ENCODE data around the gene CCR9. TPM values are rescaled to one million over a fixed set of nuclear protein-coding genes. Genes with fewer than 3 reads are reported as not detected.

CCR9 gene
- total and polyA plus RNA-seq, 8 donors = 0.12 TPM; not detected in 7

GRCh38 chr3:45922950-45923590, 36.7 kb downstream of the CCR9 start:
- no peak for TF ChIP-seq CTCF (IDR thresholded peaks at IDR 0.05)
- no peaks in the 10 kb centered on the region for H3K9me3 ChIP-seq
- peaks cover 0 to 55% (median 0%) of the 10 kb centered on the region in 3 donors for H3K36me3 ChIP-seq
- no peak for ATAC-seq
- no peak overlapping the region for H3K4me3 ChIP-seq
- H3K27ac ChIP-seq = no peak overlapping the region
- no peaks in the 10 kb centered on the region for H3K4me1 ChIP-seq
- no peaks in the 10 kb centered on the region for H3K27me3 ChIP-seq
- 92 to 93% methylated on average over 4 of the region's 4 CpGs for WGBS, 2 donors
- intact Hi-C loops (cut with DNase I) = loop anchor here in 1 of 3 donors (10.0 kb wide), 1 partner anchor 158 kb away; no protein-coding TSS in a partner anchor
- FAIRE-seq = no peak
- DNase-seq = peak in 1 of 6 donors; percentile 10

GRCh38 chr3:45923755-45924154, 37.4 kb downstream of the CCR9 start:
- TF ChIP-seq CTCF (IDR thresholded peaks at IDR 0.05) = no peak
- Histone ChIP-seq H3K27ac (no peak overlapping the region), H3K4me3 (no peak overlapping the region), H3K36me3 (peaks cover 0 to 59% (median 0%) of the 10 kb centered on the region in 3 donors), H3K9me3 (no peaks in the 10 kb centered on the region), H3K4me1 (no peaks in the 10 kb centered on the region), H3K27me3 (no peaks in the 10 kb centered on the region)
- FAIRE-seq (no peak), DNase-seq (peak in 1 of 6 donors; percentile 22), ATAC-seq (no peak)
- intact Hi-C loops (cut with DNase I) = loop anchor here in 1 of 3 donors (10.0 kb wide), 1 partner anchor 159 kb away; no protein-coding TSS in a partner anchor
- WGBS, 2 donors = 62 to 65% methylated on average over 3 of the region's 3 CpGs

GRCh38 chr3:45927881-45928280, 41.5 kb downstream of the CCR9 start:
- no peak overlapping the region for H3K4me3 ChIP-seq
- FAIRE-seq = no peak
- H3K9me3 ChIP-seq = no peaks in the 10 kb centered on the region
- WGBS, 2 donors = 95 to 97% methylated on average over 2 of the region's 2 CpGs
- ATAC-seq = no peak
- no peak for DNase-seq
- no peaks in the 10 kb centered on the region for H3K27me3 ChIP-seq
- TF ChIP-seq CTCF (IDR thresholded peaks at IDR 0.05) = no peak
- peaks cover 0 to 58% (median 9%) of the 10 kb centered on the region in 3 donors for H3K36me3 ChIP-seq
- intact Hi-C loops (cut with DNase I) = loop anchor here in 1 of 3 donors (10.0 kb wide), 1 partner anchor 163 kb away; no protein-coding TSS in a partner anchor
- no peak overlapping the region for H3K27ac ChIP-seq
- H3K4me1 ChIP-seq = no peaks in the 10 kb centered on the region

GRCh38 chr3:45929042-45929679, 42.8 kb downstream of the CCR9 start:
- no peaks in the 10 kb centered on the region for H3K9me3 ChIP-seq
- FAIRE-seq (no peak), ATAC-seq (peak in 3 of 4 donors; percentile 55 to 74 (median 66)), DNase-seq (peak in 1 of 6 donors; percentile 19)
- intact Hi-C loops (cut with DNase I) = loop anchor here in 1 of 3 donors (10.0 kb wide), 1 partner anchor 164 kb away; no protein-coding TSS in a partner anchor
- 83% methylated on average over 9 of the region's 9 CpGs for WGBS, 2 donors
- H3K4me3 ChIP-seq = no peak overlapping the region
- no peaks in the 10 kb centered on the region for H3K4me1 ChIP-seq
- H3K36me3 ChIP-seq = peaks cover 0 to 50% (median 9%) of the 10 kb centered on the region in 3 donors
- no peaks in the 10 kb centered on the region for H3K27me3 ChIP-seq
- TF ChIP-seq CTCF (IDR thresholded peaks at IDR 0.05) = peak in 3 of 4 donors; percentile 27 to 31 (median 31)
- no peak overlapping the region for H3K27ac ChIP-seq

Data from pancreas (tissue), 10 donors.